CD14-positive monocyte (primary cell): Measurements from ENCODE around the gene CNOT1. TPM values are rescaled to one million over a fixed set of nuclear protein-coding genes. Genes with fewer than 3 reads are reported as not detected.
A peak's percentile ranks its signal among the peaks of the same experiment; 100 is the strongest.

Source experiments
- DNase-seq, 3 donors: peaks; one replicate each; pipeline ENCODE4 v3.0.0-alpha.2; 2011 to 2022
- H2AFZ ChIP-seq: 2 replicates; pipeline ENCODE4 v1.6.0; 2012; ENCODE audit warnings: mild to moderate bottlenecking, low read depth, low read length, inconsistent platforms; ENCODE audit not compliant: insufficient read depth, poor library complexity, severe bottlenecking
- H3K27ac ChIP-seq, 2 donors: 1 replicate in 1 of 2; 2 replicates in 1 of 2; pipeline ENCODE4 v1.5.1; 2012 to 2013; ENCODE audit warnings: low read length in 2 of 2, control low read depth in 1 of 2, inconsistent platforms in 1 of 2, low read depth in 1 of 2, mild to moderate bottlenecking in 1 of 2
- H3K27me3 ChIP-seq, 2 donors: one replicate each; pipeline versions ENCODE4 v1.6.0 to v1.6.1; 2011 to 2013; ENCODE audit warnings: low read length in 2 of 2; ENCODE audit not compliant: control insufficient read depth in 2 of 2, insufficient read depth in 2 of 2
- H3K36me3 ChIP-seq, 2 donors: replicated peaks in 1 of 2; 1 replicate in 1 of 2; 2 replicates in 1 of 2; pipeline versions ENCODE4 v1.5.1 to v1.6.1; 2012 to 2013; ENCODE audit warnings: low read length in 2 of 2, control low read depth in 1 of 2, inconsistent platforms in 1 of 2, mild to moderate bottlenecking in 1 of 2; ENCODE audit not compliant: insufficient read depth in 2 of 2, control insufficient read depth in 1 of 2
- H3K4me1 ChIP-seq, 2 donors: 1 replicate in 1 of 2; 2 replicates in 1 of 2; pipeline versions ENCODE4 v1.5.1 to v1.6.1; 2012 to 2013; ENCODE audit warnings: low read length in 2 of 2, control low read depth in 1 of 2, inconsistent platforms in 1 of 2, mild to moderate bottlenecking in 1 of 2, moderate library complexity in 1 of 2; ENCODE audit not compliant: insufficient read depth in 2 of 2, control insufficient read depth in 1 of 2
- H3K4me2 ChIP-seq: replicated peaks from 2 replicates; pipeline ENCODE3; 2012; ENCODE audit warnings: low read length, moderate library complexity, mild to moderate bottlenecking; ENCODE audit not compliant: poor library complexity, severe bottlenecking; ENCODE audit errors: extremely low read depth
- H3K4me3 ChIP-seq, 3 experiments: fragments of 200-600 bp in 1 of 3; sonication (generic) in 1 of 3; replicated peaks in 1 of 3; 1 replicate in 2 of 3; 2 replicates in 1 of 3; pipeline ENCODE4 v1.5.1; 2011 to 2013; ENCODE audit warnings: low read length in 3 of 3, mild to moderate bottlenecking in 3 of 3, control low read depth in 2 of 3, low read depth in 2 of 3, inconsistent platforms in 1 of 3, moderate library complexity in 1 of 3
- H3K79me2 ChIP-seq: 2 replicates; pipeline ENCODE4 v1.6.0; 2012; ENCODE audit warnings: mild to moderate bottlenecking, control low read depth, inconsistent platforms, low read length, moderate library complexity; ENCODE audit not compliant: insufficient read depth
- H3K9ac ChIP-seq: 2 replicates; pipeline ENCODE4 v1.6.0; 2017; ENCODE audit warnings: low read length, mild to moderate bottlenecking; ENCODE audit not compliant: insufficient read depth, poor library complexity, severe bottlenecking
- H3K9me3 ChIP-seq, 2 donors: replicated peaks in 1 of 2; 1 replicate in 1 of 2; 2 replicates in 1 of 2; pipeline versions ENCODE4 v1.5.1 to v1.6.1; 2012 to 2013; ENCODE audit warnings: low read length in 2 of 2, control low read depth in 1 of 2; ENCODE audit not compliant: control insufficient read depth in 1 of 2, insufficient read depth in 1 of 2
- H4K20me1 ChIP-seq: 2 replicates; pipeline ENCODE4 v1.6.0; 2012; ENCODE audit warnings: mild to moderate bottlenecking, low read length, control low read depth, moderate library complexity; ENCODE audit not compliant: insufficient read depth
- H3K27ac Mint-ChIP-seq, 7 donors: one replicate each; pipeline ENCODE4 v1.8.0; 2020; ENCODE audit warnings: mild to moderate bottlenecking in 7 of 7, mixed read lengths in 7 of 7, moderate library complexity in 6 of 7, inconsistent platforms in 2 of 7
- H3K27me3 Mint-ChIP-seq, 3 donors: one replicate each; pipeline ENCODE4 v1.8.0; 2021 to 2022; ENCODE audit warnings: low read depth in 3 of 3, mild to moderate bottlenecking in 3 of 3, mixed read lengths in 3 of 3, moderate library complexity in 3 of 3, inconsistent platforms in 1 of 3
- H3K36me3 Mint-ChIP-seq, 2 donors: one replicate each; pipeline ENCODE4 v1.8.0; 2020; ENCODE audit warnings: mixed read lengths in 2 of 2, inconsistent platforms in 1 of 2, mild to moderate bottlenecking in 1 of 2
- H3K4me1 Mint-ChIP-seq: one replicate; pipeline ENCODE4 v1.8.0; 2020; ENCODE audit warnings: mild to moderate bottlenecking, mixed read lengths
- H3K4me3 Mint-ChIP-seq, 2 donors: one replicate each; pipeline ENCODE4 v1.8.0; 2020; ENCODE audit warnings: mild to moderate bottlenecking in 2 of 2, mixed read lengths in 2 of 2, moderate library complexity in 1 of 2
- H3K9me3 Mint-ChIP-seq, 7 donors: one replicate each; pipeline ENCODE4 v1.8.0; 2020 to 2022; ENCODE audit warnings: mixed read lengths in 7 of 7, mild to moderate bottlenecking in 6 of 7, moderate library complexity in 6 of 7, inconsistent platforms in 2 of 7
- CTCF ChIP-seq: fragments of 200-600 bp; IDR thresholded peaks from one replicate; pipeline ENCODE4 v1.8.0; 2022; ENCODE audit warnings: antibody characterized with exemption, mild to moderate bottlenecking
- WGBS: methylation state at CpG from one replicate; pipeline ENCODE4 v1.1.5; 2013; ENCODE audit warnings: missing lambda C conversion rate; ENCODE audit not compliant: insufficient coverage; 5-methylcytosine and 5-hydroxymethylcytosine counted together
- intact Hi-C, 2 donors: fragments of 100-400 bp; cut with micrococcal nuclease; formaldehyde crosslinking; loops; one replicate each; pipeline versions ENCODE4 v1.15.0 to v1.15.1; 2023
- polyA plus RNA-seq, 3 donors: library from polyadenylated mRNA; depleted of rRNA in 1 of 3; unstranded in 2 of 3; stranded (reverse) in 1 of 3; fragments of 300-500 nt in 2 of 3; fragments of >200 nt in 1 of 3; fragmentation: Illumina TruSeq in 2 of 3; gene quantifications; 1 replicate in 2 of 3; 2 replicates in 1 of 3; pipeline ENCODE4 v1.2.3, GENCODE V29; 2012 to 2021

The CNOT1 gene
- polyA plus RNA-seq, 3 donors = 50.8 to 182 (median 60.8) TPM

DNA sequence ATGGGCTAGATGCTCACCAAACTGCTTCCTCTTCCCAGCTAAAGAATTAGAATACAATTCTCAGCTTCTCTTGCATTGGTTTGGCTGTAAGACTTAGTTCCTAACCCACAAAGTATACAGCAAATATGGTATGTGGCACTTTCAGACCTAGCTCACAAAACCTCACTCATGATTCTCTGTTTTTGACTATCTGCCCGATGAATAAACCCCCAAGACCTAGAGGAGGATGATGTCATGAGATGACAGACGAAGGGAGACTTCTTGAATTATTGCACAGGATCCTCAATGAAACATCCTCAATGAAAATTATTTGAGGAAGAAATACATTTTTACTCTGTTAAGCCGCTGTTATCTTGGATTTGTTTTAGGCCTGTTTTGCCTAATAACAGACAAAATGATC is 14.3 kb downstream of the CNOT1 start:
- Histone ChIP-seq H3K27me3 (no peaks in the 10 kb centered on the region), H3K4me3 (no peak overlapping the region), H3K79me2 (peaks cover 100% of the 10 kb centered on the region), H2AFZ (no peak overlapping the region), H3K36me3 (peaks cover 29 to 80% of the 10 kb centered on the region in 2 donors), H3K9me3 (no peaks in the 10 kb centered on the region), H3K4me1 (no peaks in the 10 kb centered on the region), H3K27ac (peak overlapping the region in 1 of 2 donors; percentile 3), H3K4me2 (no peak overlapping the region), H4K20me1 (peaks cover 100% of the 10 kb centered on the region), H3K9ac (no peak overlapping the region)
- no peaks in the 10 kb centered on the region for H3K27me3 Mint-ChIP-seq
- H3K27ac Mint-ChIP-seq = peak overlapping the region in 1 of 7 donors; percentile 63
- WGBS = no CpG with 5 or more reads among the region's 3 CpGs
- intact Hi-C loops = no loop called here
- H3K4me1 Mint-ChIP-seq = no peaks in the 10 kb centered on the region
- H3K36me3 Mint-ChIP-seq = peaks cover 24 to 59% of the 10 kb centered on the region in 2 donors
- H3K4me3 Mint-ChIP-seq = no peak overlapping the region
- no peaks in the 10 kb centered on the region for H3K9me3 Mint-ChIP-seq
- no peak for TF ChIP-seq CTCF
- DNase-seq = no peak

DNA sequence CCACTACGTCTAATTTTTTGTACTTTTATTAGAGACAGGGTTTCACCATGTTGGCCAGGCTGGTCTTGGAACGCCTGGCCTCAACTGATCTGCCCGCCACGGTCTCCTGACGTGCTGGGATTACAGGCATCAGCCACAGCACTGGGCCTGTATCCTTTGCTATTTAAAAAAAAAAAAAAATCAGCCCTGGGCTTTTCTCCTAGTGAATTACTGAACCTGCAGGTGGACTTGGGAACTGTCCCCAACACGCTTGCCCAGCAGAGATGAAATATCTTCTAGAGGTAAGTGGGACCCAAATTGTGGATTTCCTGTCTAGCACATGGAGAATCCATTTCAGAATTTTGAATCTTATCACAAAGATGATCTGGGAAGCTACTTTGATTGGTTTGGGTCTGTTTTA is 14.8 kb downstream of the CNOT1 start:
- Mint-ChIP-seq H3K27me3 (no peaks in the 10 kb centered on the region), H3K9me3 (no peaks in the 10 kb centered on the region), H3K4me1 (no peaks in the 10 kb centered on the region), H3K27ac (peak overlapping the region in 2 of 7 donors; percentile 69), H3K36me3 (peaks cover 20 to 56% of the 10 kb centered on the region in 2 donors), H3K4me3 (no peak overlapping the region)
- Histone ChIP-seq H3K79me2 (peaks cover 100% of the 10 kb centered on the region), H4K20me1 (peaks cover 100% of the 10 kb centered on the region), H3K4me1 (no peaks in the 10 kb centered on the region), H2AFZ (no peak overlapping the region), H3K36me3 (peaks cover 24 to 76% of the 10 kb centered on the region in 2 donors), H3K9ac (no peak overlapping the region), H3K27ac (no peak overlapping the region), H3K27me3 (no peaks in the 10 kb centered on the region), H3K4me2 (no peak overlapping the region), H3K4me3 (no peak overlapping the region), H3K9me3 (no peaks in the 10 kb centered on the region)
- intact Hi-C loops = no loop called here
- 96% methylated on average over 4 of the region's 6 CpGs for WGBS
- no peak for DNase-seq
- no peak for TF ChIP-seq CTCF
